ENCODE measurements around the gene LMF2.
"Not testable (repeated sequence)": the region's sequence is repeated elsewhere in the genome, so short reads cannot be mapped to it uniquely, and the experiment has no call there.

LMF2 gene

DNA sequence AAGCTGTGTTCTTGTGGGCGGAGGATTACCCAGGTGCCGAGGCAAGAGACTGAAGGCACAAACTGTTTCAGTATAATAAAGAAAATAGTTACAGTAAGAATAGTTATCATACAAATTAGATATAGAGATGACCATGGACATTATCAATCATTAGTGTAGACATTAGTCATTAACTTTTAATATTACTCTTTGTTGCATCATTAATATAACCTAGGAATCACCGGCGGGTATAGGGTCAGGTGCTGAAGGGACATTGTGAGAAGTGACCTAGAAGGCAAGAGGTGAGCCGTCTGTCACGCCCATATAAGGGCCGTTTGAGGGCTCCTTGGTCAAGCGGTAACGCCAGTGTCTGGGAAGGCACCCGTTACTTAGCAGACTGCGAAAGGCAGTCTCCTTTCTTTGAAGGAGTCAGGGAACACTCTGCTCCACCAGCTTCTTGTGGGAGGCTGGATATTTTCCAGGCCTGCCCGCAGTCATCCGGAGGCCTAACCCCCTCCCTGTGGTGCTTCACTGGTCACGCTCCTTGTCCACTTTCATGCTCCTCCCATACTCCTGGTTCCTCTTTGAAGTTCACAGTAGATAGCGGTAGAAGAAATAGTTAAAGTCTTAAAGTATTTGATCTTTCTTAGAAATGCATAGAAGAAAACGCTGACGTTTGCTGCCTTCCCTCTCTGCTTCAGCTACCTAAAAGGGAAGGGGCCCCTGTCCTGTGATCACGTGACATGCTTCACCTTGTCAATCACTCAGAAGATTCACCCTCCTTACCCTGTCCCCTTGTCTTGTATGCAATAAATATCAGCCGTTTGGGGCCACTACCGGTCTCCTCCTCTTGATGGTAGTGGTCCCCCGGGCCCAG, 26.6 kb upstream of the LMF2 start:
- FAIRE-seq: not testable (repeated sequence)

DNA sequence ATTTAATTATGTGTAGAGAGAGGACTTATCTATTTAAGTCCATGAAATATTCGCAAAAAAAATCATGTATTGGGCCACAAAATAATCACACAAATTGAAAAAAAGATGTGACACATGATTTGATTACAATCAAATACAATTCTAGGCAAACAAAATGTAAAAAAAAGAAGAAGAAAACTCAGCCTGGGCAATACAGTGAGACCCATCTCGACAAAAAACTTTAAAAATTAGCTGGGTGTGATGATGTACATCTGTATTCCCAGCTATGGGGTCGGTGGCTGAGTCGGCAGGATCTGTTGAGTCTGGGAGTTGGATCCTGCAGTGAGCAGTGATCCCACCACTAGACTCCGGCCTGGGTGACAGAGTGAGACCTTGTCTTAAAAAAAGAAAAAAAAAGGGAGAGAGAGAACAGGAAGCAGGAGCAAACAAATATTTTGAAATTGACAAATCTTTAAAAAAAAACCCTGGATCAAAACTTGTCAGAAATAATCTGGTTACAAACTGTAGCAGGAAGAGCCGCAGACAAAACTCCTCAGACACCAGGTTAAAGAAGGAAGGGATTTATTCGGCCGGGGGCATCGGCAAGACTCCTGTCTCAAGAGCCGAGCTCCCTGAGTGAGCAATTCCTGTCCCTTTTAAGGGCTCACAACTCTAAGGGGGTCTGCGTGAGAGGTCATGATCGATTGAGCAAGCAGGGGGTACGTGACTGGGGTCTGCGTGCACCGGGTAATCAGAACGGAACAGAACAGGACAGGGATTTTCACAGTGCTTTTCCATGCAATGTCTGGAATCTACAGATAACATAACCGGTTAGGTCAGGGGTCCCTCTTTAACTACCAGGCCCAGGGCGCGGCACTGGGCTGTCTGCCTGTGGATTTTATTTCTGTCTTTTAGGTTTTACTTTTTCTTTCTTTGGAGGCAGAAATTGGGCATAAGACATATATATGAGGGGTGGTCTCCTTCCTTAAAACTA, 25.6 kb upstream of the LMF2 start:
- no peak for FAIRE-seq

DNA sequence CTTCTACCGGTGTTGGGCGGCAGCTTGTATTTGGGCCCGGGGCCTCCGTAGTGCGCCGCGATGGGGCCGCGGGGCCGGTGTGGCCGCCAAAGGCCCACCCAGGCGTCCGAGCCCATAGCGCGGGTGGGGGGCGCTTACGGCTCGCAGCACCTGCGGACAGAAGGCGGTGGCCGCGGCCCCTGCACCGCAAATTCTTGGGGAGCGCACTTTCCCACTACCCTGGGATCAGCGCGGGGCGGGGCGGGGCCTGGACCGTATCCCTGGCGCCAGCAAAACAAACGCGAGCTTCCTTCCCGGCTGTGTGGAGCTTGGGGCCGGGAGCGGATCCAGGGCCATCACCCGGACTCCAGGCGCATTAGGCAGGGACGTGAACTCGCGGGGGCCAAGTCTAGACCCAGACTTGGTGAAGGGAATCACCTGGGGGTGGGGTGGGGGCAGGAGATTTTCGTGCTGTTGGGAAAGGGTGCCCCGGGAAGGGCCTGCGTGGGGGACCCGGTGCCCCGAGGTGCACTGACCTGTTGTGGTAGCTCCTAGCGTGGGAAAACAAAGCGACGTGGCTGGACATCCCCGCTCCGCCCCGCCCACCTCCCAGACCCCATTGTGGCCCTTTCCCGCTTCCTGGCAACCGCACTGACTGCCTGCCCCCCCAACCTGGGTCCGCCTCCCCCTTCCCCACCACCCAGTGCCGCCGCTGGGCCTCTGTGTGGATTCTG, 24.6 kb upstream of the LMF2 start:
- FAIRE-seq: no peak

DNA sequence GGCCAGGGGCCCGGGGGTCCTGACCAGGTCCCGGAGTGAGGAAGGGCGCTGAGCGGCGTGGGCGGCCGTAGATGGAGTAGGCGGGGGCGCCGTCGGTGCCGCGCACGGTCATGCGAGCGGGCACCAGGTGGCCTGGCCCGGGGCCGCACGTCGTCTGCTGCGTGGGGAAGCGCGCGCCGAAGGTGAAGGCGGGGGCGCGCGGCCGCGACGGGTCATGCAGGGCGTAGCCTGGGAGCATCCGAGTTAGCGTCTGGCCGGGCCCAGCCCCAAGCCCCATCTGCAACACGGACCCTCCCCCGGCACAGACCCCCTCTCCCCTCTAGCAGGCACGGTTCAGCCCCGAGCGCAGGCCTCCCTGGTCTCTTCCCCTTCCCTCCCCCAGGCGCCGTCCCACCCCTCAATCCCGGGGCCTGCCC, 24.1 kb upstream of the LMF2 start:
- no peak for FAIRE-seq

DNA sequence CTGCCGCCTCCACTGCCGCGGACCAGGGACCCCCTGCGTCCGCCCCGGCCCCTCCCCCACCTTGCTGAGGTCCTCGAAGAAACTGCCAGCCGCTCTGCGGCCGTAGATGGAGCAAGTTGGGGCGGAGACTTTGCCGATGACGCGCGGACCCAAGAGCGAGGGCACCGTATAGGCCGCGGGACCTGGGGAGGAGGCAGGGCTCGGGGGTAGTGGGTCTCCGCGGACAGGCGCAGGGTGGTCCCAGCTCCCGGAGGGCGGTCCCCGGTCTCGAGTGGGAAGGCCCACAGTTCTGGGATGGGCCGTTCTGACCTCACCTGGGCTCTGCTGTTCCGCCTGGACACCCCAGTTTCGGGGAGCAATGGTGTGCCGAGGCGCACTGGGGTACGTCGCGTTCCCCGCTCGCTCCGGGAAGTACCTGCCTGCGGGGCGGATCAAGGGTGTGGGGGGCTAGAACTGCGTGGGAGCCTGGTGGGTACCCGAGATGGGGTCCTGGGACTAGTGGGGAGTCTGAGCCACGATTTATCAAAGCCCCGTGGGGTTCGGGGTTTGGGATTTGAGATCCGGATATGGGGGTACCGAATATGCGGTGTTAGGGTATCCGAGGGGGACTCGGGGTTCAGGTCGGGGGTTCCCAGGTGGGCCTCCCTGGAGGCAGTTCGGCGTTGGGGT, 23.5 kb upstream of the LMF2 start:
- no peak for FAIRE-seq

DNA sequence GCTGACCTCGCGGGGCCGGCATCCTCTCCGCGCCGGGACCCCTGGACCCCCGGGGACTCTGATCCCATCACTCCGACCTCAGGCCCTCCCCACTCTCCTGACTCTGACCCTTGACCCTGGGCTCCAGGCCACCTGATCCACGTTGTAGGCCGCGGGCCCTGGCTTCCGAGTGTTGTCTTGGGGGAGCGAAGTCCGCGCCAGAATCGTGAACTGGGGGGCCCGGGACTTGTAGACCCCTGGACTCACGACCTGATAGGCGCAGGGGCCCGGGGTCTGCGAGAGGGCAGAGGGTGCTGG, 23.0 kb upstream of the LMF2 start:
- FAIRE-seq: no peak

DNA sequence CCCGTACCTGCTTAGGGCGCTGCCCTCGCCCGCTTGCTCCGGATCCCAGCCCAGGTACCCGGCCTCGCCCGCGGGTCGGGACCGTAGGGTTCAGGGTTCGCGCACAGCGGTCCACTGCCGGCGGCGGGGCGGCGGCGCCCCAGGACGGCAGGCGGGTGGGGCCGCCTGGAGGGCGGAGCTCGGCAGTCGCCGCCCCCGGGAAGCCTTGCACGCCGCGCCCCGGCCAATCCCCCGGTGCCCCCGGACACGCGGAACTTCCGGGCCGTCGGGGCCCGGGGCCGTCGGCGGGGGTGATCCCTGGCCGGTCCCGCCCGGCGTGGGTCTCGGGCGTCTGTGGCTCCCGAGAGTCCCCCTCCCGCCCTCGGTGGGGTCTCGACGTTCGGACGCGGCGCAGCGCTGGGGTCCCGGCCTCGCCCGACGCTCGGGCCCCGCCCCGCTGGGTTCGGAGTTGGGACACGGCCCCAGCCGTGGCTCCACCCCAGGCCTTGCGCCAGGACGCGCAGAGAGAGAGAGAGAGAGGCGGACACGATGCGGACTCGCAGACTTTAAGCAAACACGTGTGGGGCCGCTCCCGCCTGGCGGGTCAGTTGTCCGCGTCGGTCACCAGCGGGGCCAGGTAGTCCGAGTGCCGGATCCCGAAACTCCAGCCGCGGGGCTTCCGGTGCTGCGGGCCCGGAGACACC, 22.5 kb upstream of the LMF2 start, which contains the start of gene TYMP:
Gene TYMP, minus strand, starts transcription at position 116 of the 683 bp plus-strand sequence. CDS start 303 bp downstream, outside the sequence.
- FAIRE-seq: no peak

DNA sequence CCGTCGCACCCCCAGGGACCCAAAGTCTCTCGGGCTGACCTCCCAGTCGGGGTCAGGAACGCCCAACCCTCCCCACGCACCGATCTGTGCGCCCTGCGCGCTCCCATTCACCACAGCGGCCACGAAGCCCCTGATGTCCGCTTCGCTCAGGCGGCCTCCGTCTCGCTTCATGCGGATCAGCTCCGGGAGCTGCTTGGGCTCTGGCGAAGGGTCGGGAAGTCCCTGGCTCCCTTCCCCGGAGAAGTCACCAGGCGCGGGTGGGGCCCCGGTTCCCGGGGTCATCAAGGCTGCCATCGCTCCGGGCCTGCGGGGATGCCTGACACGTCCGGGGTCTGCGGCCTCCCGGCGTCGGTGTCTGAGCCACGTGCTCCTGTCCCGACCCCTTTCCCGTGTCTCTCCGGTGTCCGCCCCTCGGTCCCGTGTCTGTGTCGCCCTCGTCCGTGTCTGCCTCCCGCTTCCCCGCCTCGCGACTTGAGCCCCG, 22.0 kb upstream of the LMF2 start:
- FAIRE-seq: no peak

DNA sequence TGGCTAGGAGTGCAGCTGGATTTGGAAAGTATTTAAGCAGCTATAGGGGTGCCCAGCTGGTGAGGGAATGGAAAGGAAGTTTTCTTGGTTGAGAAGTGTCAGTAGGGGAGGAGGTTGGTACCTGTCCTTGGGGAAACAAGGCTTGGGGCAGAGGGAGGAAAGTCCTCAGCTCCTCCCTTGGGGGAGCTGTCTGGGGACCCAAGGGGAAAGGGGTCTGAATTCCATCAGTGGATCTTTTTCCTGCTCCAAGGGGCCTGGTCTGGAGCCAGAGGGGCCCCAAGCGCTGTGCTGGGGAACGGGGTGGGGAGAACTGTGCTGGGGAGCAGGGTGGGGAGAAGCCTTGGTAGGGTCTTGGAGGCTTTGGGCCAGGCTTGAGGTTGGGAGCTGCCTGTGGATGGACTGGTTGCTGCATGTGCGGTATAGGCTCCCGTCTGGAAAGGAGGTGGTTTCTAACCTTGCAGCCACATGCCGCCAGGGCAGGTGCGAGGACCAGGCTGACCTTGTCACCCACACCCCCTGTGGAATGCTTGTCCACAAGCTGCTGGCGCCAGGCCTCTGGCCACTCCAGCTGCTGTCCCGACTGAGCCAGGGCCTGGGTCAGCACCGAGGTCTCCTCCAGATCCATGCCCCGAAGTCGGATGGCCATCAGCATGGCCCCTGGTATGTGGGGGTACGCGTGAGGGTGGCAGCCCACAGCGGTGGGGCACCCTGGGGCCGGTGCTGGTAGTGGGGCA, 21.3 kb upstream of the LMF2 start:
- no peak for FAIRE-seq

DNA sequence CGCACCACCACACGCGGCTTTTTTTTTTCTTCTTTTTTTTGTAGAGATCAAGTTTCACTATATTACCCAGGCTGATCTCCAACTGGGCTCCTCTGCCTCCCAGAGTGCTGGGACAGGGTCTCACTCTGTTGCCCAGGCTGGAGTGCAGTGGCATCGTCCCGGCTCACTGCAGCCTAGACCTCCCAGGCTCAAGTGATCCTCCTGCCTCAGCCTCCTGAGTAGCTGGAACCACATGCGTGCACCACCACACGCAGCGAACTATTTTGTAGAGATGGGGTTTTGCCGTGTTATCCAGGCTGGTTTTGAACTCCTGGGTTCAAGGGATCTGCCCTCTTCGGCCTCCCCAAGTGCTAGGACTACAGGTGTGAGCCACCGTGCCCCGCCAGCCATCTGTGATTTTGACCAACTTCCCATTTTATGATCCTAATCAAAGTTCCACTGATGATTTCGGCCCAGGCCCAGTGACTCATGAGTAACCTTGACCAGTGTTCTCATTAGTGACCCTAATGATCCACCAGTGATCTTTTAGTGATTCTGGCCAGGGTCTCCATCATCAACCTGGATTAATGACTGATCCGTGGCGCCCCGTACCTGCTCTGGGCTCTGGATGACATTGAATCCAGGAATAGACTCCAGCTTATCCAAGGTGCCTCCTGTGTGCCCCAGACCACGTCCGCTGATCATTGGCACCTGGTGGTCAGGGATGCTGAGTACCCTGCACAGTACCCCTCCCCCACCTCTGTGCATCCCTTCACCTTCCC, 20.6 kb upstream of the LMF2 start:
- FAIRE-seq: no peak

DNA sequence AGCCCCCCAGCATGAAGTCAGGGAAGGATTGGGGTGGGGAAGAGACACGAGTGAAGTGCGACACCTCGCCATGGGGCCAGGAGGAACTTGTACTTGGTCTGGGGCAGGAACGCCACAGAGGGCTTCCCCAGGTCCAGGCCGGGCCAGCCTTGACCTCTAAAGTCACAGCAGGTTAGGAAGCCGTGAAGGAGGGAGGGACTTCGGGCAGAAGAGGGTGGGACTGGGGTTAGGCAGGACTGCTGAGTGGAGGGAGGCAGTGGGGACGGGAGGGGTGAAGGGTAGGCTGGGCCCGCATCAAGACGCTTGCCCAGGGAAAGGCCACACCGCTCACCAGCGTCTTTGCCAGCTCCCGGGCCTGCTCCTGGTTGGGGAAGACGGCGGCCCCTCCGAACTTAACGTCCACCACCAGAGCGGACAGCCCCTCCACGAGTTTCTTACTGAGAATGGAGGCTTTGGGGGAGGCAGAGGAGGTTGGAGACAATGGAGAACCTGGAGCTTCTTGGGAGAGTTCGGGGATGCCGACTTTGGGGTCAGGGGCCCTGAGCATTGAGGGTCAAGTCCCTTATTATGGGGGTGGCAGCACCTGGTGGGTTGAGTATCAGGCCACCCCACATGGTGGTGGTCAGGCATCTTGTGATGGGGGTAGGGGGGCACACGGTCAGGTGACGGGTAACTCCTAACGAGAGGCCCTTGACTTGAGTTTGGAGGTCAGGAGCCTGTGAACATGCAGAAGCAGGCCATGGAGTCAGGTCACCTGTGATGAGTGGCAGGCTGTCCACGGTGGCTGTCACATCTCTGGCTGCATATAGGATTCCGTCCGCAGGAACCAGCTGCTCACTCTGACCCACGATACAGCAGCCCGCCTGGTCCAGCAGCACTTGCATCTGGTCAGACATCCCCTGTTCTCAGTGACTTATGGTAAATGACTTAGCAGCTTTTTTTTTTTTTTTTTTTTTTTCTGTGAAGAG, 19.6 kb upstream of the LMF2 start:
- FAIRE-seq: no peak

DNA sequence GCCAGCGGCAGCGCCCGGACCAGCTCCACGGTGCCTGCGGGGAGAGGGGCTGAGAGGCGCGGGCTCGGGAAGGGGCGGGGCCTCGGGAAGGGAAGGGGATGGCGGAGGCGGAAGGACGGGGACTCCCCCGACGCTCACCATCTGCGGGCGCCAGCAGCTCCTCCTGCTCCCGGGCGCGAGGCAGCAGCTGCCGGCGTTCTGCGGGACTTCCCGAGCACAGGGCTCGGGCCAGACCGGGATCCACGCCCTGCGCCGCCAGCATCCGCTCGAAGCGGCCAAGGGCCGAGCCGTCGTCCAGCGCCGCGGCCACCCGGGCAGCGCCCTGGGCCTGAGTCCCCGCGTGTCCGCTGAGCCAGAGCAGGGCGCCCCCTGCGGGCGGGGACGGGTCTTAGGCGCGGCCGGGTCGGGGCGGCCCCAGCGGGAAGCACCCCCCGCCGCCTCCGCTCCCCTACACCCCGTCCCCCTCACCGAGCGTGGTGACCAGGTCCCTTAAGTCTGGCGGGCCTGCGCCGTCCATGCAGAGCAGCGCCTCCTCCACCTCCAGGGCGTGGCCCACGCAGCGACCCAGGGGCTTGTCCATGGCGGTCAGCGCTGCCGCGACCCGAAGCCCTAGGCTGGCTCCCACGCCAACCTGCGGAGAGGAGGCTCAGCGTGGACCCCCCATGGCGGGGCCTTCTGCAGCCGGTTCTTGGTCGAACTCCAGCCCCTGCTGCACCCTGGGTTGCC, 18.8 kb upstream of the LMF2 start:
- no peak for FAIRE-seq

DNA sequence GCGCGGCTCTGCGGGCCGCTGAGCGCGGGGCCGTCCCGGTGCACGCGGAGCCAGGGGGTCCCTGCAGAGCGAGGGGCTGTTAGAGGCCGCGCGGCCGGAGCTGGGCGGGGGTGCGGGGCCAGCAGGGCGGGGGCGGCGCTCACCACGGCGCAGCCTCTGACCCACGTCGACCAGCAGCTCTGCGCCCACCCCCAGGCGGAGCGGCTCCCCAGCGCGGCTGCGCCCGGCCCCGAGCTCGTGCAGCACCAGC, 18.3 kb upstream of the LMF2 start:
- no peak for FAIRE-seq

DNA sequence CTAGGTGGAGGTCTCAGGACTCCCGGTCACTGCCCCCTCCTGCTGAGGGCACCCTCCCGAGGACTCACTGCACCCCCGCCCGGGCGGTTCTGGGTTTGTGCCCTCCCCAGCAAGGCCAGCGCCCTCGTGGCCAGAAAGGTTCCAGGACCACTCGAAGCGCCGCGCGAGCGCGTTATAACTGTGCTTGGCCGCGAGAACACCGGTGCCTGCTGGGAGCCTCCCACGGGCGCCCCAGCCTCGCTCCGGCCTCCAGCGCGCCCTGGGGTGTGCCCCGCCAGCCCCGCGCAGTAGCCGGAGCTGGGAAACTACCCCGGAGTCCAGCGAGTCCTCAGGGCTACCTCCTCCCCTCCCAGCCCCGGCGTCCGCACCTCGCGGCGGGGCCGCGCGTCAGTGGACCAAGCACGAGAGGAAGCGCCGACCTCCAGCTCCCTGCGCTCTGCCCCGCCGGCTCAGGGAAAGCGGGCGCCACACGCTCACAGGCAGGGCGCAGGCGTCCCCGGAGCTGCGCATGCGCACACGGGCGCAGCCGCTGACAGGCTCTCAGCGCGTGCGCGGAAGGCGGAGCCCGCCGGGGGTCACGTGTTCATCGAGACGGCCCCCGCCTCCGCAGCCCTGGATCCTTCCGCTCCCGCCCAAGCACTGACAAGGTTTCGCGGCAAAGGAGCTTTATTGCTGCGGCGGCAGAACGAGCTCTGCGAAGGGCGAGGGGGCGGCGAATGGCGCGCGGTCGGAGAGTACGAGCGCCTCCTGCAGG, 17.8 kb upstream of the LMF2 start, which contains the start of gene SCO2:
Gene SCO2, minus strand, starts transcription at position 495 of the 754 bp plus-strand sequence. CDS start 1,187 bp downstream, outside the sequence.
- no peak for FAIRE-seq

DNA sequence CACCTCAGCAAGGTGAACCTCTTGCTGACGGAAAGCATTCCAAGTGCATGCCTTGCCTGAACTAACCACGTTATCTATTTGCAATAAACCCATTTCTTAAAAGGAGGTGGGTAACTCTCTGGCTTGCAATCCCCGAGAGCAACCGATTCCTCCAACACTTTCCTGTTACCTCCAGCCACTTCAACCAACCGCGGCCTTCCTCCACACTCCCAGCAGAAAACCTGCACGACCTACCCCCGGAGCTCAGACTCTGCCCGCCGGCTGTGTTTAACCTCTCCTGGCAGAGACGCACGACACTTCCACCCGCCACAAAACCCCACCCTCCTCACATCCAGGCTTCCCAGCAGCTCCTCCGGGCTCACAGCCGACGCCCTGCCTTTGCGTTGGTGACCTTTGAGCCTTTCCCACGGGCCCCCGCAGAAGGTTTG, 17.2 kb upstream of the LMF2 start:
- no peak for FAIRE-seq

DNA sequence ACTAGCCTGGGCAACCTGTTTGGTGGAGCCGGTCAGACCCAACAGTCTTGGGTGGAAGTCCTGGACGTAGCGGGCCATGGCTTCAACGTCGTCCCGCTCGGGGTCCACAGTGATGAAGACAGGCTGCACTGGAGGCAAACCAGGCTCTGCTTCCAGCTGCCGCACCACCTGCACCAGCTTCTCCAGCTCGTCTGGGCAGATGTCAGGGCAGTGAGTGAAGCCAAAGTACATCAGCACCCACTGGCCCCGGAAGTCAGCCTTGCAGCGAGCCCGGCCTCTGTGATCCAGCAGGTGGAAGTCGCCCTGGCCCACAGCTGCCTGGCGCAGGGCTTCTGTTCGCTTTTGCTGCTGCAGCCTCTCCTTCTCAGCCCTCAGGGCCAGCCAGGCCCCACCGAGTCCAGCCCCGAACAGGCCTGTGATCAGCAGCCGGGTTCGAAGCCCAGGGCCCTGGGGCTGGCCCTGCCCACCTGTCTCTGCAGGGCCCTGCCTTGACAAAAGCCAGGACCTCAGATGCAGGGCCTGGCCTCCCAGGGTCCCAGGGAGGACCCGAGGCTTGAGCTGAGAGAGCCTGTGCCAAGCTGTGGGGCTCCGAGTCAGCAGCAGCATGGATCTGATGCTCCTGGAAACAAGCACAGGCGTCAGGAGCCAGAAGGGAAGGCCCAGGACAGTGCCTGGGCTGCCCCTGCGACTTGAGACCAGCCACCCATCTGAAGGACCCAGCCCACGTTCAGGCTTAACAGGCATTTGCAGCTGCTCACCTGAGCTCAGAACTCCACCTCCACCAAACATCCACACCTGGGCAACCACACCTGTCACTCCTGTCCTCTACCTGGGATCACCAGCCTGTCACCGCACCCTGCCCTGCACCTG, 16.5 kb upstream of the LMF2 start:
- FAIRE-seq: no peak

DNA sequence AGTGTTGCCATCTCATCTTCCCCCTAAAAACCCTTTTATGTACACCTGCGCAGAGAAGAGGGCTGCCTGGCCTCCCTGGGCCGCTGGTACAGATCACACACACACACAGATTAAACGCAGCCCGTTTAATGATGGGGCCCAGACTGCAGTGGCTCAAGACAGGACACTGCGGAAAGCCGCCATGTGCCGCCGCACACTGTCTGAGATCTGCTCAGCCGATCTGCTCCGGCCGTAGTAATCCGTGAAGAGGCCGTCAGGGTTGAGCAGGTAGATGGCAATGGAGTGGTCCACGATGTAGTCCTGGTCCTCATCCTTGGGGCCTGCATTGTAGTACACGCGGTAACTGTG, 15.9 kb upstream of the LMF2 start:
- FAIRE-seq: no peak
